ENCODE results near the gene USP44. TPM values are rescaled to one million over a fixed set of nuclear protein-coding genes. Genes with fewer than 3 reads are reported as not detected.
A peak's percentile ranks its signal among the peaks of the same experiment; 100 is the strongest.

USP44 gene
- total and polyA plus RNA-seq, 2 experiments from 2014 or later, result 1.2 to 2.2 TPM

- TF ChIP-seq CTCF (IDR thresholded peaks at IDR 0.05; ENCODE audit: low read depth, low read length), result no peak
- Histone ChIP-seq H3K4me1 (ENCODE audit: low read depth) (peaks cover 10% of the 10 kb centered on the region), H3K27ac (peak overlapping the region; percentile 94), H3K36me3 (peaks cover 25% of the 10 kb centered on the region), H3K27me3 (no peaks in the 10 kb centered on the region), H3K4me3 (peak overlapping the region; percentile 80), H3K9me3 (ENCODE audit: low read depth) (no peaks in the 10 kb centered on the region)
- peak; percentile 56 to 58 for DNase-seq (ENCODE audit: low read depth in 1 of 2, low spot score in 1 of 2)
Observed at GRCh38 chr12:95473231-95473883, 77.9 kb downstream of the USP44 start.

DNA sequence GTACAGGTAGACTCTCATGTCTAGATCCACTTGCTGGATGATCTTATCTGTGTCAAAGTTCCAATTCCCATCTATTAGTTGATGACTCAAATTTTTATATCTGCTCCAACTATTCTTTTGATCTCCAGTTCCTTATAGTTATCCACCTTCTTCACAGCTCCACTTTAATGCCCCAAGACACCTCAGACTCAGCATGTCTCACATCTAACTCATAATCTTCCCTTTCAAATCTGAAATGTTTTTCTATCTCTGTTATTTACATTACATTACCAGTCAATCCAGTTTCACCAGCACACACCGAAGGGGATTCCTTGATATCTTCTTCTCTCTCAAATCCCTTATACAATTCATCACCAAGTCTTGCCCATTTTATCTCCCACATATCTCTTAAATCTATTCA is 81.0 kb downstream of the USP44 start:
- Histone ChIP-seq H3K27ac (no peak overlapping the region), H3K36me3 (no peaks in the 10 kb centered on the region), H3K4me3 (no peak overlapping the region), H3K4me1 (ENCODE audit: low read depth) (peaks cover 4% of the 10 kb centered on the region), H3K27me3 (no peaks in the 10 kb centered on the region), H3K9me3 (ENCODE audit: low read depth) (no peaks in the 10 kb centered on the region)
- no peak for DNase-seq (ENCODE audit: low read depth in 1 of 2, low spot score in 1 of 2)
- TF ChIP-seq CTCF (IDR thresholded peaks at IDR 0.05; ENCODE audit: low read depth, low read length), result no peak

Other genes with a start within 250 kb of the USP44 start
- 59.1 and 98.8 TPM in 2 replicates for gene METAP2, start 77.3 kb downstream of the USP44 start, total RNA-seq
- 41.1 and 67.8 TPM in 2 replicates for gene METAP2, start 77.3 kb downstream of the USP44 start, polyA plus RNA-seq
- gene NTN4, start 239.3 kb upstream of the USP44 start, total RNA-seq, result 0.86 and 1.2 TPM in 2 replicates
- gene NTN4, start 239.3 kb upstream of the USP44 start, polyA plus RNA-seq, result 1.4 TPM in 1 of 2 replicates, not detected in the other

Measured in cardiac muscle cell (in vitro differentiated cells and primary cell).